Activated CD8-positive, alpha-beta memory T cell treated with anti-CD3 and anti-CD28 coated beads, Interleukin-2, amount 10 ng/mL, durations not matched to agents 7 days and 5 days (primary cell): Measurements from ENCODE around the gene ZNF276. TPM values are rescaled to one million over a fixed set of nuclear protein-coding genes. Genes with fewer than 3 reads are reported as not detected.

ENCODE experiments used
- ATAC-seq: fragments of 150-1000 bp; cut with Tn5 transposase; one replicate; pipeline ENCODE4 v1.10.0; 2021; ENCODE audit warnings: moderate library complexity
- CTCF ChIA-PET: fragments of 350-600 bp; sonication (Branson Sonifier 250); formaldehyde crosslinking; loops from one replicate; lab custom pipeline; 2021; ENCODE audit warnings: antibody characterized with exemption; lab: Charles Lee
- DNase-seq: peaks from one replicate; pipeline ENCODE4 v3.0.0-alpha.2; 2020
- H3K27ac Mint-ChIP-seq: one replicate; pipeline ENCODE4 v1.8.0; 2021; ENCODE audit warnings: mild to moderate bottlenecking, mixed read lengths
- H3K27me3 Mint-ChIP-seq: one replicate; pipeline ENCODE4 v1.8.0; 2021; ENCODE audit warnings: mixed read lengths
- H3K36me3 Mint-ChIP-seq: one replicate; pipeline ENCODE4 v1.8.0; 2021; ENCODE audit warnings: mild to moderate bottlenecking, mixed read lengths
- H3K4me1 Mint-ChIP-seq: one replicate; pipeline ENCODE4 v1.8.0; 2021; ENCODE audit warnings: mixed read lengths
- H3K4me3 Mint-ChIP-seq: one replicate; pipeline ENCODE4 v1.8.0; 2021; ENCODE audit warnings: mild to moderate bottlenecking, moderate library complexity, mixed read lengths
- H3K9me3 Mint-ChIP-seq: one replicate; pipeline ENCODE4 v1.8.0; 2022; ENCODE audit warnings: low read depth, mixed read lengths
- total RNA-seq, 2 experiments: library from RNA; stranded (reverse); gene quantifications; one replicate each; pipeline ENCODE4 v1.2.3, GENCODE V29; 2021

The ZNF276 gene
- total RNA-seq, 2 experiments from 2014 or later = 38.0 to 58.1 TPM

- H3K36me3 Mint-ChIP-seq = peaks cover 57% of the 10 kb centered on the region
- H3K27ac Mint-ChIP-seq = peak overlapping the region; percentile 42
- ATAC-seq = no peak
- peak; percentile 40 for DNase-seq
- peaks cover 42% of the 10 kb centered on the region for H3K4me1 Mint-ChIP-seq
- no peaks in the 10 kb centered on the region for H3K27me3 Mint-ChIP-seq
- peak overlapping the region; percentile 4 for H3K4me3 Mint-ChIP-seq
- H3K9me3 Mint-ChIP-seq = no peaks in the 10 kb centered on the region
- CTCF ChIA-PET = interaction anchor here (0.9 kb wide), 1 partner anchor 22 kb away, joined by 3 read pairs; no protein-coding TSS in a partner anchor
These were observed 6.2 kb downstream of the ZNF276 start for GRCh38 chr16:89727406-89728120.

- Mint-ChIP-seq H3K27ac (no peak overlapping the region), H3K4me3 (no peak overlapping the region), H3K27me3 (no peaks in the 10 kb centered on the region), H3K9me3 (no peaks in the 10 kb centered on the region), H3K36me3 (peaks cover 60% of the 10 kb centered on the region), H3K4me1 (peaks cover 27% of the 10 kb centered on the region)
- CTCF ChIA-PET = no interaction called here
- DNase-seq (no peak), ATAC-seq (no peak)
These were observed 8.0 kb downstream of the ZNF276 start for GRCh38 chr16:89729293-89729692.

- CTCF ChIA-PET = interaction anchor here (0.8 kb wide), 1 partner anchor 31 kb away, joined by 4 read pairs; no protein-coding TSS in a partner anchor
- DNase-seq (no peak), ATAC-seq (no peak)
- H3K36me3 Mint-ChIP-seq = peaks cover 63% of the 10 kb centered on the region
- no peaks in the 10 kb centered on the region for H3K9me3 Mint-ChIP-seq
- no peak overlapping the region for H3K4me3 Mint-ChIP-seq
- H3K27me3 Mint-ChIP-seq = no peaks in the 10 kb centered on the region
- no peak overlapping the region for H3K27ac Mint-ChIP-seq
- peaks cover 24% of the 10 kb centered on the region for H3K4me1 Mint-ChIP-seq
These were observed 8.7 kb downstream of the ZNF276 start for GRCh38 chr16:89729863-89730593.

- ATAC-seq (no peak), DNase-seq (no peak)
- no peak overlapping the region for H3K4me3 Mint-ChIP-seq
- CTCF ChIA-PET = interaction anchor here (0.8 kb wide), 1 partner anchor 30 kb away, joined by 4 read pairs; no protein-coding TSS in a partner anchor
- no peak overlapping the region for H3K27ac Mint-ChIP-seq
- H3K36me3 Mint-ChIP-seq = peaks cover 68% of the 10 kb centered on the region
- no peaks in the 10 kb centered on the region for H3K9me3 Mint-ChIP-seq
- peaks cover 24% of the 10 kb centered on the region for H3K4me1 Mint-ChIP-seq
- no peaks in the 10 kb centered on the region for H3K27me3 Mint-ChIP-seq
These were observed 9.4 kb downstream of the ZNF276 start for GRCh38 chr16:89730610-89731234.

GRCh38 chr16:89732142-89732917 lies 11.0 kb downstream of the ZNF276 start:
- ATAC-seq (no peak), DNase-seq (no peak)
- Mint-ChIP-seq H3K27me3 (no peaks in the 10 kb centered on the region), H3K9me3 (no peaks in the 10 kb centered on the region), H3K27ac (no peak overlapping the region), H3K4me3 (no peak overlapping the region), H3K4me1 (peaks cover 24% of the 10 kb centered on the region), H3K36me3 (peaks cover 72% of the 10 kb centered on the region)
- CTCF ChIA-PET = interaction anchor here (0.9 kb wide), 1 partner anchor 32 kb away, joined by 4 read pairs; no protein-coding TSS in a partner anchor

- CTCF ChIA-PET = interaction anchor here (0.9 kb wide), 1 partner anchor 33 kb away, joined by 4 read pairs; no protein-coding TSS in a partner anchor
- Mint-ChIP-seq H3K27ac (no peak overlapping the region), H3K36me3 (peaks cover 73% of the 10 kb centered on the region), H3K9me3 (no peaks in the 10 kb centered on the region), H3K4me3 (no peak overlapping the region), H3K27me3 (no peaks in the 10 kb centered on the region), H3K4me1 (peaks cover 25% of the 10 kb centered on the region)
- DNase-seq (no peak), ATAC-seq (no peak)
These were observed 11.5 kb downstream of the ZNF276 start for GRCh38 chr16:89732918-89733242.

- Mint-ChIP-seq H3K36me3 (peaks cover 74% of the 10 kb centered on the region), H3K27ac (no peak overlapping the region)
- no peak for ATAC-seq
These were observed 12.0 kb downstream of the ZNF276 start for GRCh38 chr16:89733322-89733721.

GRCh38 chr16:89733792-89734191 lies 12.5 kb downstream of the ZNF276 start:
- CTCF ChIA-PET = interaction anchor here (0.8 kb wide), 1 partner anchor 28 kb away, joined by 3 read pairs; no protein-coding TSS in a partner anchor
- no peaks in the 10 kb centered on the region for H3K9me3 Mint-ChIP-seq
- no peaks in the 10 kb centered on the region for H3K27me3 Mint-ChIP-seq
- peaks cover 78% of the 10 kb centered on the region for H3K36me3 Mint-ChIP-seq
- ATAC-seq (no peak), DNase-seq (no peak)
- no peak overlapping the region for H3K4me3 Mint-ChIP-seq
- peaks cover 31% of the 10 kb centered on the region for H3K4me1 Mint-ChIP-seq
- H3K27ac Mint-ChIP-seq = no peak overlapping the region

More at GRCh38 chr16:89733322-89733721, 12.0 kb downstream of the ZNF276 start:
- no peak for DNase-seq
- no peaks in the 10 kb centered on the region for H3K27me3 Mint-ChIP-seq
- no peaks in the 10 kb centered on the region for H3K9me3 Mint-ChIP-seq
- H3K4me3 Mint-ChIP-seq = no peak overlapping the region
- CTCF ChIA-PET = interaction anchor here (0.8 kb wide), 1 partner anchor 27 kb away, joined by 3 read pairs; no protein-coding TSS in a partner anchor
- peaks cover 29% of the 10 kb centered on the region for H3K4me1 Mint-ChIP-seq

GRCh38 chr16:89736554-89736953 lies 15.2 kb downstream of the ZNF276 start:
- H3K36me3 Mint-ChIP-seq = peaks cover 78% of the 10 kb centered on the region
- ATAC-seq (no peak), DNase-seq (no peak)
- no peaks in the 10 kb centered on the region for H3K27me3 Mint-ChIP-seq
- peaks cover 28% of the 10 kb centered on the region for H3K4me1 Mint-ChIP-seq
- H3K4me3 Mint-ChIP-seq = no peak overlapping the region
- peak overlapping the region; percentile 79 for H3K27ac Mint-ChIP-seq
- CTCF ChIA-PET = interaction anchor here (1.0 to 3.1 kb wide), 6 partner anchors 13 to 124 kb away, joined by 5 to 16 read pairs (median 8); no protein-coding TSS in a partner anchor
- no peaks in the 10 kb centered on the region for H3K9me3 Mint-ChIP-seq

- CTCF ChIA-PET = interaction anchor here (0.6 to 3.1 kb wide), 6 partner anchors 14 to 139 kb away, joined by 3 to 16 read pairs (median 8); no protein-coding TSS in a partner anchor
- peaks cover 73% of the 10 kb centered on the region for H3K36me3 Mint-ChIP-seq
- no peak overlapping the region for H3K4me3 Mint-ChIP-seq
- no peaks in the 10 kb centered on the region for H3K9me3 Mint-ChIP-seq
- ATAC-seq (peak; percentile 70), DNase-seq (peak; percentile 77)
- H3K4me1 Mint-ChIP-seq = peaks cover 24% of the 10 kb centered on the region
- H3K27me3 Mint-ChIP-seq = no peaks in the 10 kb centered on the region
- peak overlapping the region; percentile 79 for H3K27ac Mint-ChIP-seq
These were observed 16.2 kb downstream of the ZNF276 start for GRCh38 chr16:89737341-89738071.

- Mint-ChIP-seq H3K27me3 (no peaks in the 10 kb centered on the region), H3K27ac (no peak overlapping the region), H3K36me3 (peaks cover 71% of the 10 kb centered on the region), H3K4me1 (peaks cover 21% of the 10 kb centered on the region), H3K4me3 (no peak overlapping the region), H3K9me3 (no peaks in the 10 kb centered on the region)
- ATAC-seq (no peak), DNase-seq (no peak)
- CTCF ChIA-PET = interaction anchor here (0.7 to 3.1 kb wide), 5 partner anchors 14 to 123 kb away, joined by 4 to 16 read pairs (median 8); no protein-coding TSS in a partner anchor
These were observed 16.7 kb downstream of the ZNF276 start for GRCh38 chr16:89738072-89738377.
